GM21723 (cell line): ENCODE results near the gene KIAA0753.

ENCODE experiments used
- ATAC-seq: cut with Tn5 transposase; IDR thresholded peaks from one replicate; pipeline ENCODE4 v1.9.1; 2021; ENCODE audit warnings: mild to moderate bottlenecking, moderate library complexity; ENCODE audit not compliant: unreplicated experiment

The KIAA0753 gene

GRCh38 chr17:6572972-6573370, 67.5 kb downstream of the KIAA0753 start:
- ATAC-seq, result no peak

- no peak for ATAC-seq
These were observed 69.1 kb downstream of the KIAA0753 start for GRCh38 chr17:6571452-6571781.

GRCh38 chr17:6570731-6571451, 69.6 kb downstream of the KIAA0753 start:
- no peak for ATAC-seq

DNA sequence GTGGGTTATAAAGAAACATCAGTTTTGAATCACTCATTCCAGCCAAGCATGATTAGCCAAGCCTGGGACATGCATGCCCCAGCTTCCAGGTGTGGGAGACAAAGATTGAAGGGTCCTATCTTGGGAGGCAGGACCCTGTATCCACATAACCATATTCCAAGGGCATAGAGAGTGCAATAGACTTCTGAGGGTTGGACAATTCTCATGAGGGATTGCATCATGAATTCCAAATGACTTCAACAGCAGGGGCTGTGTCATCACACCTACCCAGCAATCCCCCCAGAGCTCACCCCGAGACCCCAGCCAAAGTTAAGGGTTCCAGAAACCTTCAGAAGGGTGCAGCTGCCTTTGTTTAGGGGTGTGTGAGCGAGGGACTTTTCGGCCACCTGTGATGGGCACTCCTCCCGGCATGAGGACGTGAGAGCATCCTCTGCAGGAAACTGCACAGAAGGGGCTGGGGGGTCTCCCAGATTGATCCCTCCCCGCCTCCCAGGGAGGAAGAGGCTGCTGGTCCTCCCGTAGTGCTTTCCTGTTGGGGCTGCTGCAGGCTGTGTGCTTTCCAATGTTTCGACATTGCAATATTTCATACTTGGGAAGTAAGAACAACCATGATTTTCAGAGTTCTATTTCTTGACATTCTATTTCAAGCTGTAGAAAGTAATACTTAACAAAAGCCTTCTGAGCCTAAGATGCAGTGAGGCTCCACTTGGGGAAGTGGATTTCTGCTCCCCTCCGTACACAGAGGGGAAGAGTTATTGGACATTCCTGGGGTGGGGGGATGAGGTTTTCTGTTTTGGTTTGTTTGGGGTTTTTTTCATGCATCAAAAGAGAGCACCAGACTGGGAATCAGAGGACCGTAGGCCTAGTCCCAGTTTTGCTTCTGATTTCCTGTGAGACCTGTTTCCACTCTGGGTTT, 70.9 kb downstream of the KIAA0753 start:
- ATAC-seq, result no peak

GRCh38 chr17:6568184-6568758, 72.2 kb downstream of the KIAA0753 start:
- ATAC-seq, result no peak

- no peak for ATAC-seq
These were observed 72.9 kb downstream of the KIAA0753 start for GRCh38 chr17:6567528-6568183.

DNA sequence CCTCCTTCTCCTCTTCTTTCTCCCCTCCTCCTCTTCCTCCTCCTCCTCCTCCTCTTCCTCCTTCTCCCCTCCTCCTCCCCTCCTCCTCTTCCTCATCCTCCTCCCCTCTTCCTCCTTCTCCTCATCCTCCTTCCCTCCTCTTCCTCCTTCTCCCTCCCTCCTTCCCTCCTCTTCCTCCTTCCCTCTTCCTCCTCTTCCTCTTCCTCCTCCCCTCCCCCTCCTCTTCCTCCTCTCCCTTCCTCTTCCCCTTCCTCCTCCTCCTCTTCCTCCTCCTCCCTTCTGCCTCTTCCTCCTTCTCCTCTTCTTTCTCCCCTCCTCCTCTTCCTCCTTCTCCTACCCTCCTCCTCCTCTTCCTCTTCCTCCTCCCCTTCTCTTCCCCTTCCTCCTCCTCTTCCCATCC, 79.1 kb downstream of the KIAA0753 start:
- no peak for ATAC-seq

DNA sequence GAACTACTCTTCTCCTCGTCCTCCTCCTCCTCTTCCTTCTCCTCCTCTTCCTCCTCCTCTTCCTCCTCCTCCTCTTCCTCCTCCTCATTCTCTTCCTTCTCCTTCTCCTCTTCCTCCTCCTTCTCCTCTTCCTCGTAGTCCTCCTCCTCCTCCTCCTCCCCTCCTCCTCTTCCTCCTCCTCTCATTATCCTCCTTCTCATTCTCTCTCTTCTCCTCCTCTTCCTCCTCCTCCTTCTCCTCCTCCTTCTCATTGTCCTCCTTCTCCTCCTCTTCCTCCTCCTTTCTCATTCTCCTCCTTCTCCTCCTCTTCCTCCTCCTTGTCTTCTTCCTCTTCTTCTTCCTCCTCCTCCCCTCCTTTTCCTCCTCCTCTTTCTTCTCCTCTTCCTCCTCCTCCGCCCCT, 80.0 kb downstream of the KIAA0753 start:
- ATAC-seq, result no peak

- no peak for ATAC-seq
These were observed 80.7 kb downstream of the KIAA0753 start for GRCh38 chr17:6559753-6560215.

DNA sequence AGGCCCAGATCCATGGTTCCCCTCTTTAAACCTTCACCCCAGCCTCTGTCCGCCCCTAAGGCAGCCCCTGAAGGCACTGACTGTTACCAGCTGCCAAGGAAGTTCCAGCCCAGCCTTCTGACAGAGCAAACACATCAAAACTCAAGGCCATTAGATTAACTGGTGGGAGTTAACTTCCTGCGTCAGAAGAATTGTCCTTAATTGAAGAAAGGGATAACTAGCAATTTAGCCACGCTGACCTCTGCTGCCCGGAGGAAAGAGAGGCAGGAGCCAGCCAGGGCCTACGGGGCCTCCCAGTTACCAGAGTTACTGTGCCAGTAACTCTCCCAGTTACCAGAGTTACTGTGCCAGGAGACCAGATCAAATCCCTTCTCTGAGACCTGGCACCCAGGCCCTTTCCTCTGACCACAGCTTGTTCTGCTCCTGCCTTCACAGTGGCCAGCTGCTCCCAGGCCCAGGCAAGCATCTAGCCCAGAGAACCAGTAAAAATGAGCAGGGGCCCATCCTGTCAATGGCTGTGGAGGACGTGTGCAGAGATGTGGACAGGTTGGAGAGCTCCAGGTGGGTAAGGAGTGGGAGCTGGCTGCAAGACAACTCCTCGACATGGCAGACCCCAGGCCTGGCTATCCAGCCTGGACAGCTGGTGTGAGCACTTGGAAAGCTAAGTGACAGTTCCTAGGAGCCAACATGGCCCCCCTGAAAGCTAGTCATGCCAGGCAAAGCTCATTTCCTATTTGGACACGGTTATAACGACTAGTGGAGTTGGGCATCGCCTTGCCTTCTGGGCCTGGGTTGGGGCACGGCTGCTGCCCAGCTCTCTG, 81.4 kb downstream of the KIAA0753 start:
- no peak for ATAC-seq

- ATAC-seq, result no peak
These were observed 82.2 kb downstream of the KIAA0753 start for GRCh38 chr17:6558276-6558675.

DNA sequence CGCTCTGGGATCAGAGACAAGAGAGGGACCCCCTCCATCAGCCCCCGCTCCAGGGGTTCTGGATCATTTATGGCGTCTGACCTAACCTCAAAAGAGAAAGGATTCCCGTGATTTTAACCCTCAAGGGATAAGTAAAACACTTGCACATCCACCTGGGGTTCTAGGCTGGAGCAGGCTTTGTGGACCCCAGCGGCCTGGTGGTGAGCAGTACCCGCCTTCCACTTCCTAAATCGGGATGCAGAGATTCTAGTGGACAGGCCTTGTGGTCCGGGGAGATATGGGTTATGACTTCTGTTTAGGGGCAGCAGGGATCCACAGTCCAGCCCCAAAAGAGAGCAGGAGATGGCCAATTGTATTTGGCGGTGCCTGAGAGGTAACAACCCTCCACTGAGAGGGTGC, 83.5 kb downstream of the KIAA0753 start:
- no peak for ATAC-seq

GRCh38 chr17:6556121-6557039, 84.1 kb downstream of the KIAA0753 start, which contains the start of gene PITPNM3:
TSS of gene PITPNM3 (minus strand) at chr17:6556555. CDS start at chr17:6556406, 149 bp downstream.
- no peak for ATAC-seq

DNA sequence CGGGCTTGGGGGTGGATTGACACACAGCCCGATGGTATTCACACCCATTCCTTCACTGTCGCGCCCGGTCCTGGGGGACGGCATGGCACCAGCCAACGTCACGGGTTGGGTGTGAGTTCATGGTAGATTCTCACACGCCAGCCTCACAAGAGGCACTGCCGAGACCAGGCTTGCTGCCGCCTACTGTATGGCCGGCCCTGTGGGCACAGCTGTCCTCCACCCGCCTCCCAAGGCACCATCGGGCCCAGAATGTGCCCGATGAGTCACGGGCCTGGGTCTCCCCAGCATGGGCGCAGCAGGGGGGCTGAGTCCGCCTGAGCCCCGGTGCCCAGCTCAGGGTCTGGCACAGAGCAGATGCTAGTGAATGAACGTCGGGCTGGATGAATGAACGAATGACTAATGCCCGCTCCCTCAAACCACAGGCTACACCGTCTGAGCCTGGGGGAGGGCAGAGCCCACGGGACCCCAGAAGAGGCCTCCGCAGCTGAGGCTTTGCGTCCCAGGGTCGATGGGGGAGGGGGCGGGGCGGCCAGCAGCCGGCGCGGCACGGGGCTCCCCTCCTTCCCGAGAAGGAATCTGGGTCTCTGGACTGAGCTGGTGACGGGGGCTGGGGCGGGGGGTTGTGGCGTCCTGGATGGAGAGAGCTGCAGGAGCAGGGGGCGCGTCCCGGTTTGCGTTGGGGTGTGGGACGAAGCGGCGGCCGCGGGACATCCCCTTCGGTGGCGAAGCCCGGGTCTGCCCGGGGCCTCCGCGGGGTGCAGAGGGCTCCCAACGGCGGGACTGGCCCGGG, 85.0 kb downstream of the KIAA0753 start:
- ATAC-seq, result no peak

DNA sequence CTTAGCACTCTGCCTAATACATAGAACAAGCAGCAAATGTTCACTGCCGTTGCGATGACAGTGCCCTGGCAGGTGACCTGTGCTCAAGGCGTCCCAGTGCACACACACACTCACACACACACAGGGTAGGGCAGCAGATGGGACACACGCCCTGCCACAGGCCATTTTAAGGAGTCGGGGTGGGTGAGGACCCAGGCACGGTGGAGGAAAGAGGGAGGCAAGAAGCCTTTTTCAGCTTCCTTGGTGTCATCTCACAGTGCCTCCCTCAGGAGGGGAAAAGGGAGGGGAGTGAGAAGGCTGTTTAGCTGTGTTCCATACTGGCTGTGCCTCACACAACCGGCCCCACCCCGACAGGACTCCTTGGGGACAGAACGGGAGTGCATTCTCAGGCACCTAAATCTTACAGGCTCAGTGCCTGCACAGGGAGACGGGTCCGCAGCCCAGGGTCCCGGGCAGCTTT, 85.6 kb downstream of the KIAA0753 start:
- ATAC-seq, result no peak

- ATAC-seq, result no peak
These were observed 86.2 kb downstream of the KIAA0753 start for GRCh38 chr17:6554342-6554741.

- ATAC-seq, result no peak
These were observed 88.5 kb downstream of the KIAA0753 start for GRCh38 chr17:6551869-6552531.

DNA sequence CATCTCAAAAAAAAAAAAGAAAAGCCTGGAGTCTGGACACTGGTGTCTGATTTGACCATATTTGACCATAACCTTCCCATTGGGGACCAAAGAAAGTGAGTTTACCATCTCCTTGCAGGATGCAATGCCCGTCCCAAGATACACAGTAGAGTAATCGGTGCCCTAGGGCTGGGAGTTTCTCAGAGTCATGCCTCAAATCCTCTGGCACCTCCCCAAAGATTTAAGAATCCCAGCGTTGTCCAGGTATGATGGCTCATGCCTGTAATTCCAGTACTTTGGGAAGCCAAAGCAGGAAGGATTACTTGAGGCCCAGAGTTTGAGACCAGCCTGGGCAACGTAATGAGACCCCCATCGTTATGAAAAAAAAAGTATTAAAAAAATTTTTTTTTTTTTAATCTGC, 89.2 kb downstream of the KIAA0753 start:
- no peak for ATAC-seq
